Glomerular visceral epithelial cell (primary cell): Measurements from ENCODE around the gene KIF26B.
"Not testable (repeated sequence)": the region's sequence is repeated elsewhere in the genome, so short reads cannot be mapped to it uniquely, and the experiment has no call there.

Source experiments
- DNase-seq: peaks from one replicate; pipeline ENCODE4 v3.0.0-alpha.2; 2016; ENCODE audit errors: extremely low spot score

The KIF26B gene

DNA sequence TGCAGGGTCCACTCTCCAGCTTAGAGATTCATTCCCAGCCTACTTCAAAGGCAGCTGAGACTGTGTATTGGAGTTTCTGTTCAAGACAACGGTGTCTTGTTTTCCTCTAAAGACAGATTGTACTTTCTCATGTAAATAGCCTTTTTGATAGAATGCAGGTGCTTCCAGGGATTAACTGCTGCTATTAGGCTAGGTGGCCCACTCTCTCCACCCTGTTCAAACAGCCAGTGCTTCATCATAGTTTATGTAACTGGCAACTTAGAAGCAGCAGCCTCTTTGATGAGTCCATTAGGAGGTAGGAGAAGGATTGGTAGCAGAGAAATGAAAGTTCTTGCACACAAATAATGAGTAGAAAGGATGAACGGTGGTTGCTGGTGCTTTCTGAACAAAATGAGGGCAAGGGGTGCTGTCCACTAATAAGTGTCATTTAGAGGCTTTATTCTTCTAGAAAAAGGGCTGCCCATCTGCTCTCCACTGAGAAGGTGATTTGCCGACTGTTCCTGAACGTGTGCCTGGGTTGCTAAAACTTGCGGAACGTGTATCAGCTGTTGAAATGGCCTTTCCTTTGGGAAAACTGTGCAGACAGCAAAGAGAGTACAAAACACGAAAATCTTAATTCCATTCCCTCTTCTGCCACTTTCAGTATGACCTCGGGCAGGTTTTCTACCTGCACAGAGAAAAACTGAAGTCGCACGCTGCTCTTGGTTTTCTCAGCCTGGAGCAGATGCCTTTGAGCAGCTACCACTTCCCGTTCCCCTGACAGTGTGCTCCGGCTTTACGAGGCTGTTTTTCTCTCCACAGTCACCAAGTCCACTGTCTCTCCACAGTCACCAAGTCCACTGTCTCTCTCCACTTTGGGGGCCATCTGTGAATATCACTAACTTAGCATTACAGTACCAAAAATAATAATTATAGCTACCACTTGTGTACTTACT is 228.9 kb downstream of the KIF26B start:
- no peak for DNase-seq

- DNase-seq: no peak
Measured at GRCh38 chr1:245386297-245386971, 231.6 kb downstream of the KIF26B start.

GRCh38 chr1:245388687-245389086 is 233.9 kb downstream of the KIF26B start:
- no peak for DNase-seq

- peak; percentile 14 for DNase-seq
Measured at GRCh38 chr1:245389873-245390272, 235.1 kb downstream of the KIF26B start.

GRCh38 chr1:245390975-245391374 is 236.2 kb downstream of the KIF26B start:
- no peak for DNase-seq

DNA sequence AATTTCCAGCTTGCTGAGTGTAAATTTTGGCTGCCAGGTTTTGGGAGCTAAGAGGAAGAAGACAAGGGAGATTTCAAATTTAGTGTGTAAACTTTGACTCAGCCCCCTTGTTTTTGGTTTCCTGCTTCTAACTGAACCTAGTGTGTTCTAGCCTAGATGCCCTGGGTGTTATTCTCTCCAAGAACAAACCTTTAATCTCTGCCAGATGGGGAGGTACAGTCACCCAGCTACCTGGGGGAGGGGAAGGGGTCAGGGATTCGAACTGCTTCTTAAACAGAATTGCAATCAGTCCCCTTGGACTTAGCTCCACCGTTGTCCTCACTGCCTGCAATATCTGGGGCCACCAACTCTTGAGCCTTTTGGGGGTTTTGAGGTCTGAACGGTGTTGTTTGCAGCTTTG is 238.9 kb downstream of the KIF26B start:
- DNase-seq: no peak

DNA sequence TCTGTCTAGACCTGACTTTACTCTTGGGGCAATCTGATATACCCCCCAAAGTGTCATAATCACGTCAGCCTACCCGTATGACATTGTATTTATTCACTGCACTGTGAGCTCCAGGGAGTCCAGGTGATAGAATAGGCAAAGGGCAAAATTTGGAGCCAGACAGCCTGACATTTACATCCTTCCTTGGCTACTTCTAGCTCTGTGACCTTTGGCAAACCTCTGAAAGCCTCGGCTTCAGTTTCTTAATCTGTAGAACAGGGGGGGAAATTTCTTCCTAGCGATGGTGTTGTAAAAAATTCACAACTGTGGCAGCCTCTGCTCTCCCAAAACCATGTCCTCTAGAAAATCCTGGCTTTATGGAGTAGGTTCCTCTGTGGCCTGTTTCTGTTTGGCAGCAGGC is 240.9 kb downstream of the KIF26B start:
- DNase-seq: no peak

DNA sequence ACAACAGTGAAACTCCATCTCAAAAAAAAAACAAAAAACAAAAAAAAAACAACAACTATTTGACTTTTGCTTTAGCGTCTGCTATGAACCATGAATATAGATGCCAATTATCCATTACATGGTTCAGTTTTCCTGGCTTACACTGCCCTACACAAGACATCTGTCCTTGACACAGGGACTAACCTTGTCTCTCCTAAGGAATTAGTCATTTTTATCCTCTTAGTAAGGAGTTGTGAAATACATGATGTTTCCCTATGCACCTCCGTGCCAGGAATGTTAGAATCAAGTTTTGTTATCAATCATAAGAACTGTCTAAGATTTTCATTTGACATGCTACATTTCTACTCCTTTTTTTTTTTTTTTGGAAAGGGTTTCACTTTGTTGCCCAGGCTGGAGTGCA is 241.8 kb downstream of the KIF26B start:
- DNase-seq: no peak

- no peak for DNase-seq
Measured at GRCh38 chr1:245397771-245398170, 243.0 kb downstream of the KIF26B start.

- DNase-seq: no peak
Measured at GRCh38 chr1:245398180-245398579, 243.4 kb downstream of the KIF26B start.

- no peak for DNase-seq
Measured at GRCh38 chr1:245401881-245402587, 247.2 kb downstream of the KIF26B start.

- not testable (repeated sequence) for DNase-seq
Measured at GRCh38 chr1:245402998-245403397, 248.2 kb downstream of the KIF26B start.

DNA sequence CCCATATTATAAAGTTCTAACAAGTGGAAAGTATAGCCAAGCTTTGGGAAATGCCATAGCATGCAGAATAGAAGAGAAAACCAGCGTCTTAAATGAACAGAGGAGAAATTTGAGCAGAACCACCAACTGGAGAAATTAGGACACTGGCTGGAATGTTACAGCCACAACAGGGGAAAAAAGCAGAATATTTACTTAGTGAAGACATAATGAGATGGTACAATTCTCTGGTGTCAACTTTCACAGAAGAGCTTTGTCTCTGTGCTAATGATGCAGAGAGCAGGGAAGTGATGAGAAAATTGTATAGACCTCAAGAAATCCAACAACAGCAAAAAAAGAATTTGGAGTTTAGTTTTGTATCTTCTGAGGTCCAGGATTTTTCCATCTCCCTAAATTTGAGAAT is 249.7 kb downstream of the KIF26B start:
- DNase-seq: no peak

GRCh38 chr1:245404952-245405351 is 250.2 kb downstream of the KIF26B start:
- no peak for DNase-seq

GRCh38 chr1:245406426-245406825 is 251.6 kb downstream of the KIF26B start:
- no peak for DNase-seq

- no peak for DNase-seq
Measured at GRCh38 chr1:245407983-245408382, 253.2 kb downstream of the KIF26B start.

DNA sequence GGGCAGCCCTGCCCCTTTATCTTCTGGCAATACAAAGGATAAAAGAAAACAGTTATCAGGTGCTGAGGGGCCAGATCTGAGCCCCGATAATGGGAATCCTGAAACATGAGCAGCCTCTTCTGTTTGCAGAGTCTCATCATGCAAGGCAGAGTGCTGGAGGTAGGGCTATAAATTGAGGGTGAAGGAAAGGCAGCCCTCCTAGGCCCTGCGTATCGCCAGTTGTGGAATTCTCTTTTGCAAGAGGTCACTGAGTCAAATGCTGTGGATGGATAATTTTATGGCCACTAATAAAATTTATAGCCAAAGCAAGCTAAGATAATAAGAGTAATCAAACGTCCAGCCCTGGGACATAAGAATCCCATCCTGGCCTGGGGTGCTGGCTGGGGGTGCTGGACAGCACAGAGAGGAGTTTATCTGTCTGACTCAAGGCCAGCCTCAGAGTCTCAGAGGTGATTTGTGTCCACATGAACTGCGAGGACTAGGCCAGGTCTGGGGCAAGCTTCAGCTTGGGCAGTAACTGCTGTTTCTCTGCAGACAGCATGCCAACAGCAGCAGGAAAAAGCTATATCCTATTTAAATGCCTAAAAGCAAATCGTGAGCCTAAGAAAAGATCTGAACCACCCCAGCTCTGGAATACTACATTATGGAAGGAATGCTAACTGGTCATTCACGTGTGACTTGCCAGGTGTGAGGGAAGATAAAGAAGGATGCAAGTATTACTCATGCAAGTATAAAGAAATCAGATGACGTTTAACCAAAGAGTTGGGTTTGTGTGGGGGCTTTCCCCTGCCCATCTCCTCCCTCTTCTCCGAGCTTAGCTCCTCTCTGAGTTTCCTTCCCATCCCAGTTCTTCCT is 254.8 kb downstream of the KIF26B start:
- DNase-seq: peak; percentile 60

DNA sequence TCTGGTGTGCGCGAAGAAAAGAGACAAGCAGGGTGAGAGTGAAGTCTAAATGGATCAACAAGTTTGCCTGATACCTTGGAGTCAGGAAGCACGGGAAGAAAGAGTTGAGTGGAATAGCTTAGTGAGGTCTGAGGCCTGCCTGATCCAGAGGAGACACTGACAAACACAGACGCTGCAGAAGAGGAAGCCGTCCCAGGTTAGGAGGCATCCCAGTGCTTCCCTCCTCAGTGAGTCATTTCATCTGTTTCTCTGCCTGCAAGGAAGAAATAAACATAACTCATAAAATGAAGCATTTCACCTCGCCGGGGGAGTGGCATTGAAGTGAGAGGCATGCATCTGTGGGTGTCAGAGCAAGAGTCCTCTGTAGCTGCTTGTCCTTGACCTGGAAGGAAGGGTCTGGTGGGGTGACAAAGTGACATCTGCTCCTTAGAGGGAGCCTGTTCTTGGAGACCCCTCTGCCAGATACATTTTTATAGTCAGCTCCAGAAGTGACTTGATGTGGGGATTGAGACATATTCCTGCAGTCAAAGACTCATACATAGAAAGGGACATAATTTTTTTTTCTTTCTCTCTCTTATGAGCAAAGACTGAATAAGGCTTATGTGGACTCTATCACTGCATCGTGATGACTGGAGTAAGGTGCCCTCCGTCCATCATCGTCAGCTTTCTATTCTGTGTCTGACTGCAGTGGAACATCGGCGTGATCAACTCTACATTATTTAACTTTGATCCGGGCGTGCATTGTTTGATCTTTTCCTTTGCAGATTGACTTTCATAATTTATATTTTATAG is 256.7 kb downstream of the KIF26B start:
- DNase-seq: peak; percentile 31

- no peak for DNase-seq
Measured at GRCh38 chr1:245412306-245412705, 257.5 kb downstream of the KIF26B start.

GRCh38 chr1:245416781-245417180 is 262.0 kb downstream of the KIF26B start:
- no peak for DNase-seq

- no peak for DNase-seq
Measured at GRCh38 chr1:245418077-245418476, 263.3 kb downstream of the KIF26B start.
